SK-N-SH (cell line): Measurements from ENCODE around the gene PDHX. TPM values are rescaled to one million over a fixed set of nuclear protein-coding genes. Genes with fewer than 3 reads are reported as not detected.
A peak's percentile ranks its signal among the peaks of the same experiment; 100 is the strongest.

Experiments used
- CTCF ChIA-PET: fragments of 300-600, 350-600 bp; formaldehyde crosslinking; extraction: SDS; loops from one replicate; lab custom pipeline; 2021; lab: Yijun Ruan, JAX
- POLR2A ChIA-PET: fragments of 350-600 bp; sonication (Branson Sonifier 250); formaldehyde crosslinking; extraction: SDS; loops from one replicate; lab custom pipeline; 2020; ENCODE audit warnings: antibody characterized with exemption, inconsistent platforms; lab: Yijun Ruan, JAX
- DNase-seq: peaks from one replicate; pipeline ENCODE4 v3.0.0; 2012
- H2AFZ ChIP-seq: fragments of 200-600 bp; sonication (generic); 2 replicates; pipeline ENCODE4 v1.8.1; 2016; ENCODE audit warnings: antibody characterized with exemption, mild to moderate bottlenecking, low read depth
- H3F3A ChIP-seq: fragments of 200-600 bp; sonication (generic); replicated peaks from 2 replicates; pipeline ENCODE3; 2016; ENCODE audit warnings: antibody characterized with exemption, mild to moderate bottlenecking; ENCODE audit not compliant: insufficient read depth
- H3K27ac ChIP-seq, 2 experiments: fragments of 200-500 bp in 1 of 2; fragments of 200-600 bp in 1 of 2; sonication (Bioruptor generic) in 1 of 2; sonication (generic), shearing (Covaris generic) in 1 of 2; 2 replicates each; pipeline versions ENCODE4 v1.5.1 to v1.6.1; 2014 to 2016; ENCODE audit warnings: low read depth in 2 of 2, inconsistent platforms in 1 of 2, low read length in 1 of 2, mild to moderate bottlenecking in 1 of 2, mixed read lengths in 1 of 2
- H3K27me3 ChIP-seq: fragments of 200-600 bp; sonication (generic), shearing (Covaris generic); 2 replicates; pipeline ENCODE4 v1.6.1; 2016; ENCODE audit warnings: mixed run types; ENCODE audit not compliant: insufficient read depth
- H3K36me3 ChIP-seq, 2 experiments: fragments of 200-500 bp in 1 of 2; fragments of 200-600 bp in 1 of 2; sonication (Bioruptor generic) in 1 of 2; sonication (generic) in 1 of 2; replicated peaks in 1 of 2; 2 replicates each; pipeline versions ENCODE3 to v1.5.1; 2014 to 2016; ENCODE audit warnings: low read length in 1 of 2, mild to moderate bottlenecking in 1 of 2; ENCODE audit not compliant: insufficient read depth in 2 of 2, control insufficient read depth in 1 of 2
- H3K4me1 ChIP-seq, 2 experiments: fragments of 200-500 bp in 1 of 2; fragments of 200-600 bp in 1 of 2; sonication (Bioruptor generic) in 1 of 2; sonication (generic), shearing (Covaris generic) in 1 of 2; 2 replicates each; pipeline versions ENCODE4 v1.5.1 to v1.6.1; 2014 to 2016; ENCODE audit warnings: low read depth in 1 of 2, low read length in 1 of 2, mixed run types in 1 of 2; ENCODE audit not compliant: insufficient read depth in 2 of 2, control insufficient read depth in 1 of 2
- H3K4me2 ChIP-seq: fragments of 200-600 bp; sonication (generic), shearing (Covaris generic); 2 replicates; pipeline ENCODE4 v1.6.1; 2017; ENCODE audit warnings: mixed run types
- H3K4me3 ChIP-seq, 2 experiments: fragments of 200-500 bp in 1 of 2; fragments of 200-600 bp in 1 of 2; sonication (Bioruptor generic) in 1 of 2; sonication (generic), shearing (Covaris generic) in 1 of 2; 2 replicates each; pipeline versions ENCODE4 v1.5.1 to v1.8.1; 2014 to 2016; ENCODE audit warnings: low read depth in 2 of 2, inconsistent platforms in 1 of 2, low read length in 1 of 2, mild to moderate bottlenecking in 1 of 2, mixed read lengths in 1 of 2, moderate library complexity in 1 of 2
- H3K79me2 ChIP-seq: fragments of 200-600 bp; sonication (generic); 2 replicates; pipeline ENCODE4 v1.8.1; 2017; ENCODE audit warnings: mild to moderate bottlenecking; ENCODE audit not compliant: insufficient read depth
- H3K9ac ChIP-seq: fragments of 200-600 bp; sonication (generic); 2 replicates; pipeline ENCODE4 v1.6.1; 2017; ENCODE audit warnings: mixed run types
- H3K9me2 ChIP-seq: fragments of 200-600 bp; sonication (generic); 2 replicates; pipeline ENCODE4 v1.6.1; 2017; ENCODE audit warnings: mixed run types
- H3K9me3 ChIP-seq: fragments of 200-600 bp; sonication (generic); 2 replicates; pipeline ENCODE4 v1.6.1; 2017; ENCODE audit warnings: mixed run types, mild to moderate bottlenecking, moderate library complexity
- H4K20me1 ChIP-seq: fragments of 200-600 bp; sonication (generic); 2 replicates; pipeline ENCODE4 v1.6.1; 2017; ENCODE audit warnings: mild to moderate bottlenecking, mixed run types; ENCODE audit not compliant: insufficient read depth
- CHD2 ChIP-seq: fragments of 150-350 bp; IDR thresholded peaks from 2 replicates; pipeline ENCODE4 v1.6.1; 2018; ENCODE audit warnings: low read length; ENCODE audit not compliant: partially characterized antibody
- ELF1 ChIP-seq: IDR thresholded peaks from 2 replicates; pipeline ENCODE4 v1.4.0; 2012
- EP300 ChIP-seq, 2 experiments: IDR thresholded peaks; 2 replicates each; pipeline versions ENCODE4 v1.4.0 to v1.6.1; 2012; ENCODE audit warnings: borderline replicate concordance in 1 of 2, low read depth in 1 of 2, low read length in 1 of 2
- EZH2phosphoT487 ChIP-seq: fragments of 200-600 bp; sonication (generic); IDR thresholded peaks from 2 replicates; pipeline ENCODE4 v1.6.1; 2017; ENCODE audit warnings: low read depth, mixed run types, mild to moderate bottlenecking, antibody characterized with exemption, moderate library complexity, borderline replicate concordance
- FOSL2 ChIP-seq: IDR thresholded peaks from 2 replicates; pipeline ENCODE4 v1.4.0; 2012; ENCODE audit warnings: low read depth, mild to moderate bottlenecking, moderate library complexity, borderline replicate concordance
- FOXJ3 ChIP-seq: sonication (generic); formaldehyde crosslinking; IDR thresholded peaks from 2 replicates; pipeline ENCODE4 v1.5.1; 2020; ENCODE audit warnings: mild to moderate bottlenecking, missing genetic modification reagents
- FOXM1 ChIP-seq: IDR thresholded peaks from 2 replicates; pipeline ENCODE4 v1.4.0; 2012; ENCODE audit warnings: low read depth, mild to moderate bottlenecking
- GABPA ChIP-seq: IDR thresholded peaks from 2 replicates; pipeline ENCODE4 v1.4.0; 2012; ENCODE audit warnings: low read depth, mild to moderate bottlenecking
- JUND ChIP-seq: IDR thresholded peaks from 2 replicates; pipeline ENCODE4 v1.4.0; 2012
- MEF2A ChIP-seq: IDR thresholded peaks from 2 replicates; pipeline ENCODE4 v1.4.0; 2012; ENCODE audit warnings: low read depth, borderline replicate concordance
- MXI1 ChIP-seq: IDR thresholded peaks from 2 replicates; pipeline ENCODE4 v1.6.1; 2012; ENCODE audit warnings: mild to moderate bottlenecking, low read depth, low read length, improper control_type of control experiment
- NFIC ChIP-seq: IDR thresholded peaks from 2 replicates; pipeline ENCODE4 v1.4.0; 2012; ENCODE audit warnings: borderline replicate concordance
- RFX5 ChIP-seq: IDR thresholded peaks from 2 replicates; pipeline ENCODE4 v1.6.1; 2012; ENCODE audit warnings: mild to moderate bottlenecking, improper control_type of control experiment, low read length
- RXRA ChIP-seq: IDR thresholded peaks from 2 replicates; pipeline ENCODE4 v1.4.0; 2012; ENCODE audit warnings: low read depth, mild to moderate bottlenecking, borderline replicate concordance
- SIN3A ChIP-seq: IDR thresholded peaks from 2 replicates; pipeline ENCODE4 v1.6.1; 2012; ENCODE audit warnings: low read depth, mild to moderate bottlenecking, low read length, moderate library complexity, borderline replicate concordance
- TAF1 ChIP-seq: IDR thresholded peaks from 2 replicates; pipeline ENCODE4 v1.6.1; 2012; ENCODE audit warnings: low read depth, mild to moderate bottlenecking, low read length, moderate library complexity, borderline replicate concordance
- TCF12 ChIP-seq: IDR thresholded peaks from 2 replicates; pipeline ENCODE4 v1.4.0; 2012
- TEAD4 ChIP-seq: IDR thresholded peaks from 2 replicates; pipeline ENCODE4 v1.4.0; 2012; ENCODE audit warnings: mild to moderate bottlenecking, borderline replicate concordance; ENCODE audit not compliant: insufficient read depth
- WGBS: methylation state at CpG from one replicate; pipeline ENCODE4 v1.1.6; 2017; ENCODE audit warnings: low lambda C conversion rate; 5-methylcytosine and 5-hydroxymethylcytosine counted together
- polyA plus RNA-seq, 3 experiments: library from polyadenylated mRNA; depleted of rRNA; stranded (reverse); fragments of >200 nt; gene quantifications; 2 replicates each; pipeline ENCODE4 v1.2.3, GENCODE V29; 2012
- TF ChIP-seq, protein P1 (sequence below): IDR thresholded peaks from 2 replicates; pipeline ENCODE4; 2012
- TF ChIP-seq, protein P2 (sequence below): IDR thresholded peaks from 2 replicates; pipeline ENCODE4 v1.4.0; 2012; ENCODE audit warnings: low read depth, borderline replicate concordance
- TF ChIP-seq, protein P3 (sequence below): fragments of 150-350 bp; IDR thresholded peaks from 2 replicates; pipeline ENCODE4 v1.6.1; 2017; ENCODE audit warnings: antibody characterized with exemption, low read length, low read depth, borderline replicate concordance
- TF ChIP-seq, protein P4 (sequence below): IDR thresholded peaks from 2 replicates; pipeline ENCODE4 v1.6.1; 2012; ENCODE audit warnings: mild to moderate bottlenecking, low read depth, low read length, moderate library complexity
- TF ChIP-seq, protein P5 (sequence below): IDR thresholded peaks from 2 replicates; pipeline ENCODE4 v1.4.0; 2012; ENCODE audit warnings: low read depth

Gene PDHX
- polyA plus RNA-seq, 1 of the 3 experiments (the other 2 are of a cell fraction): 14.8 TPM

DNA sequence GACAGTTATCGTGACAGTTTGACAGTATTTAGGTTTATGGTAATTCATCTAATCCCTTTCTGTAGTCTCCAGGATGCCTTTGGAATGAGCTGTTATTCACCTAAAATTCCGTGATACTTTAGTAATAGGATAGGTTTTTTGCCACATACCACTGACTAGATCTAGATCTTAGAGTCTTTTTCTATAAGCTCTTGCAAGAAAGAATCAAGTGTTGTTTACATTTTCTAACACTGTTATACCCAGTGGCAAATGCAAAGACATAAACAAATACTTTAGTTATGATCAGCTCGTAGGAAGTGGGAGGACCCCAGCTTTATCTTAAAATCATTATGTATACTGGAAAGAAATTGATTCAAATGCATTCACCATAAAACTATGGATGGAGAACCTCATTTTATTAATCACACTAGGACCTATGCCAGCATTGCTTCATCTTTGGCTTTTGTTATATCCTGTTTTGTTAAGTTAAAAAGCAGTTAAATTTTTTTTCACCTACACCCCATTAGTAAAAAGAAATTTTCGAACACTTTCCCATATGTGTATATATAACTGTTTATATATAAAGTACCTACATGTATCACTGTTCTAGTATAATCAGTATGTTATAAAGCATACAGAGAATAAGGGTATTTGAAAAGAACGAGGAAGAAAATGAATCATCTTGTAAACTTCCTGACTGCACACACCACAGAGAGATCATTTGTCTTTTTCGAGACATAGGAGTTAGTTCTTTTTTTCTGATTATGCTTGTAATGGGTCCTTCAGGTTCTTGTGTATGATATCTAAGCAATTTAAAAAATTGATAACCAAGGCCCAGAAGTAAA lies 60.9 kb downstream of the PDHX start:
- Histone ChIP-seq H2AFZ (no peak overlapping the region), H3K27ac (peak overlapping the region; percentile 84 to 91; a peak in 3 of 4 replicates), H3K36me3 (peaks cover 21 to 40% of the 10 kb centered on the region in 2 experiments), H3K9me2 (no peaks in the 10 kb centered on the region), H3K9ac (peak overlapping the region; percentile 62), H3K79me2 (peaks cover 19% of the 10 kb centered on the region; the same call in 1 of the 2 replicates), H4K20me1 (no peaks in the 10 kb centered on the region), H3K9me3 (no peaks in the 10 kb centered on the region), H3K4me1 (peaks cover 0 to 41% of the 10 kb centered on the region in 2 experiments), H3K4me2 (peak overlapping the region; percentile 50), H3K27me3 (no peaks in the 10 kb centered on the region), H3K4me3 (peak overlapping the region in 1 of 2 experiments; percentile 43; a peak in 2 of 4 replicates), H3F3A (peaks cover 38% of the 10 kb centered on the region)
- peak; percentile 84 for TF ChIP-seq NFIC
- TF ChIP-seq, protein P1, sequence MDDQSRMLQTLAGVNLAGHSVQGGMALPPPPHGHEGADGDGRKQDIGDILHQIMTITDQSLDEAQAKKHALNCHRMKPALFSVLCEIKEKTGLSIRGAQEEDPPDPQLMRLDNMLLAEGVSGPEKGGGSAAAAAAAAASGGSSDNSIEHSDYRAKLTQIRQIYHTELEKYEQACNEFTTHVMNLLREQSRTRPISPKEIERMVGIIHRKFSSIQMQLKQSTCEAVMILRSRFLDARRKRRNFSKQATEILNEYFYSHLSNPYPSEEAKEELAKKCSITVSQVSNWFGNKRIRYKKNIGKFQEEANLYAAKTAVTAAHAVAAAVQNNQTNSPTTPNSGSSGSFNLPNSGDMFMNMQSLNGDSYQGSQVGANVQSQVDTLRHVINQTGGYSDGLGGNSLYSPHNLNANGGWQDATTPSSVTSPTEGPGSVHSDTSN: peak; percentile 97
- TF ChIP-seq MXI1: no peak
- no peak for TF ChIP-seq SIN3A
- no peak; the same call in 1 of the 2 replicates for TF ChIP-seq RXRA
- TF ChIP-seq TCF12: peak; percentile 94
- TF ChIP-seq FOXM1: peak; percentile 74; the same call in 1 of the 2 replicates
- no peak for TF ChIP-seq MEF2A
- TF ChIP-seq, protein P2, sequence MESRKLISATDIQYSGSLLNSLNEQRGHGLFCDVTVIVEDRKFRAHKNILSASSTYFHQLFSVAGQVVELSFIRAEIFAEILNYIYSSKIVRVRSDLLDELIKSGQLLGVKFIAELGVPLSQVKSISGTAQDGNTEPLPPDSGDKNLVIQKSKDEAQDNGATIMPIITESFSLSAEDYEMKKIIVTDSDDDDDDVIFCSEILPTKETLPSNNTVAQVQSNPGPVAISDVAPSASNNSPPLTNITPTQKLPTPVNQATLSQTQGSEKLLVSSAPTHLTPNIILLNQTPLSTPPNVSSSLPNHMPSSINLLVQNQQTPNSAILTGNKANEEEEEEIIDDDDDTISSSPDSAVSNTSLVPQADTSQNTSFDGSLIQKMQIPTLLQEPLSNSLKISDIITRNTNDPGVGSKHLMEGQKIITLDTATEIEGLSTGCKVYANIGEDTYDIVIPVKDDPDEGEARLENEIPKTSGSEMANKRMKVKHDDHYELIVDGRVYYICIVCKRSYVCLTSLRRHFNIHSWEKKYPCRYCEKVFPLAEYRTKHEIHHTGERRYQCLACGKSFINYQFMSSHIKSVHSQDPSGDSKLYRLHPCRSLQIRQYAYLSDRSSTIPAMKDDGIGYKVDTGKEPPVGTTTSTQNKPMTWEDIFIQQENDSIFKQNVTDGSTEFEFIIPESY: no peak
- no peak for TF ChIP-seq EZH2phosphoT487
- no peak for TF ChIP-seq CHD2
- TF ChIP-seq EP300 (IDR thresholded peaks at IDR 0.05; ENCODE audit: borderline replicate concordance in 1 of 2, low read depth in 1 of 2, low read length in 1 of 2): peak; percentile 65 to 94
- TF ChIP-seq ELF1: peak; percentile 43; the same call in 1 of the 2 replicates
- TF ChIP-seq, protein P3, sequence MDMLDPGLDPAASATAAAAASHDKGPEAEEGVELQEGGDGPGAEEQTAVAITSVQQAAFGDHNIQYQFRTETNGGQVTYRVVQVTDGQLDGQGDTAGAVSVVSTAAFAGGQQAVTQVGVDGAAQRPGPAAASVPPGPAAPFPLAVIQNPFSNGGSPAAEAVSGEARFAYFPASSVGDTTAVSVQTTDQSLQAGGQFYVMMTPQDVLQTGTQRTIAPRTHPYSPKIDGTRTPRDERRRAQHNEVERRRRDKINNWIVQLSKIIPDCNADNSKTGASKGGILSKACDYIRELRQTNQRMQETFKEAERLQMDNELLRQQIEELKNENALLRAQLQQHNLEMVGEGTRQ: no peak
- TF ChIP-seq, protein P4, sequence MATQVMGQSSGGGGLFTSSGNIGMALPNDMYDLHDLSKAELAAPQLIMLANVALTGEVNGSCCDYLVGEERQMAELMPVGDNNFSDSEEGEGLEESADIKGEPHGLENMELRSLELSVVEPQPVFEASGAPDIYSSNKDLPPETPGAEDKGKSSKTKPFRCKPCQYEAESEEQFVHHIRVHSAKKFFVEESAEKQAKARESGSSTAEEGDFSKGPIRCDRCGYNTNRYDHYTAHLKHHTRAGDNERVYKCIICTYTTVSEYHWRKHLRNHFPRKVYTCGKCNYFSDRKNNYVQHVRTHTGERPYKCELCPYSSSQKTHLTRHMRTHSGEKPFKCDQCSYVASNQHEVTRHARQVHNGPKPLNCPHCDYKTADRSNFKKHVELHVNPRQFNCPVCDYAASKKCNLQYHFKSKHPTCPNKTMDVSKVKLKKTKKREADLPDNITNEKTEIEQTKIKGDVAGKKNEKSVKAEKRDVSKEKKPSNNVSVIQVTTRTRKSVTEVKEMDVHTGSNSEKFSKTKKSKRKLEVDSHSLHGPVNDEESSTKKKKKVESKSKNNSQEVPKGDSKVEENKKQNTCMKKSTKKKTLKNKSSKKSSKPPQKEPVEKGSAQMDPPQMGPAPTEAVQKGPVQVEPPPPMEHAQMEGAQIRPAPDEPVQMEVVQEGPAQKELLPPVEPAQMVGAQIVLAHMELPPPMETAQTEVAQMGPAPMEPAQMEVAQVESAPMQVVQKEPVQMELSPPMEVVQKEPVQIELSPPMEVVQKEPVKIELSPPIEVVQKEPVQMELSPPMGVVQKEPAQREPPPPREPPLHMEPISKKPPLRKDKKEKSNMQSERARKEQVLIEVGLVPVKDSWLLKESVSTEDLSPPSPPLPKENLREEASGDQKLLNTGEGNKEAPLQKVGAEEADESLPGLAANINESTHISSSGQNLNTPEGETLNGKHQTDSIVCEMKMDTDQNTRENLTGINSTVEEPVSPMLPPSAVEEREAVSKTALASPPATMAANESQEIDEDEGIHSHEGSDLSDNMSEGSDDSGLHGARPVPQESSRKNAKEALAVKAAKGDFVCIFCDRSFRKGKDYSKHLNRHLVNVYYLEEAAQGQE: no peak
- TF ChIP-seq TEAD4: peak; percentile 93
- no peak for TF ChIP-seq RFX5
- no peak for TF ChIP-seq GABPA
- peak; percentile 70 for TF ChIP-seq FOSL2
- TF ChIP-seq FOXJ3 (CRISPR knock-in tag): no peak
- peak; percentile 10; the same call in 1 of the 2 replicates for TF ChIP-seq TAF1
- TF ChIP-seq, protein P5, sequence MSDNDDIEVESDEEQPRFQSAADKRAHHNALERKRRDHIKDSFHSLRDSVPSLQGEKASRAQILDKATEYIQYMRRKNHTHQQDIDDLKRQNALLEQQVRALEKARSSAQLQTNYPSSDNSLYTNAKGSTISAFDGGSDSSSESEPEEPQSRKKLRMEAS: 0 out of 2 replicates have a peak, but pooled peaks have one; percentile 5
- peak; percentile 89 for TF ChIP-seq JUND
- ChIA-PET POLR2A (no interaction called here), CTCF (interaction anchor here (0.7 to 1.2 kb wide), 5 partner anchors 9 to 415 kb away, joined by 3 to 4 read pairs (median 3); no protein-coding TSS in a partner anchor)
- WGBS: 6% methylated on average over 6 of the region's 6 CpGs
- DNase-seq: no peak
